IMR-90 (cell line): Measurements from ENCODE around the gene PSME2.

Experiments used
- BHLHE40 ChIP-seq: fragments of 150-350 bp; IDR thresholded peaks from 2 replicates; pipeline ENCODE4 v1.6.1; 2016; ENCODE audit warnings: mild to moderate bottlenecking, low read depth, low read length
- FOS ChIP-seq: fragments of 150-350 bp; IDR thresholded peaks from 2 replicates; pipeline ENCODE4 v1.6.1; 2016; ENCODE audit warnings: low read depth, low read length
- MAFK ChIP-seq: IDR thresholded peaks from 2 replicates; pipeline ENCODE4 v1.6.1; 2012; ENCODE audit warnings: low read depth, low read length, improper control_type of control experiment
- MAZ ChIP-seq: IDR thresholded peaks from 2 replicates; pipeline ENCODE4 v1.6.1; 2012; ENCODE audit warnings: low read depth, mild to moderate bottlenecking, low read length, improper control_type of control experiment, moderate library complexity, borderline replicate concordance
- MXI1 ChIP-seq: IDR thresholded peaks from 2 replicates; pipeline ENCODE4 v1.6.1; 2012; ENCODE audit warnings: low read depth, mild to moderate bottlenecking, low read length, moderate library complexity, borderline replicate concordance
- NFE2L2 ChIP-seq: fragments of 150-350 bp; IDR thresholded peaks from 2 replicates; pipeline ENCODE4 v1.6.1; 2016; ENCODE audit warnings: low read depth, mild to moderate bottlenecking, low read length
- POLR2A ChIP-seq: IDR thresholded peaks from 2 replicates; pipeline ENCODE4 v1.6.1; 2012; ENCODE audit warnings: mild to moderate bottlenecking, low read depth, low read length
- RAD21 ChIP-seq: IDR thresholded peaks from 2 replicates; pipeline ENCODE4 v1.6.1; 2012; ENCODE audit warnings: low read length, improper control_type of control experiment
- RCOR1 ChIP-seq: IDR thresholded peaks from 2 replicates; pipeline ENCODE4 v1.6.1; 2012; ENCODE audit warnings: mild to moderate bottlenecking, low read length, improper control_type of control experiment; ENCODE audit not compliant: insufficient replicate concordance
- RFX5 ChIP-seq: IDR thresholded peaks from 2 replicates; pipeline ENCODE4 v1.8.0; 2012; ENCODE audit warnings: low read depth, mild to moderate bottlenecking, low read length, moderate library complexity
- SMC3 ChIP-seq: fragments of 150-350 bp; IDR thresholded peaks from 2 replicates; pipeline ENCODE4 v1.6.1; 2016; ENCODE audit warnings: low read depth, mild to moderate bottlenecking, antibody characterized with exemption, low read length, moderate library complexity
- TF ChIP-seq, protein P1 (sequence below): conservative IDR thresholded peaks from 2 replicates; pipeline ENCODE4 v1.5.1; 2012; ENCODE audit warnings: mild to moderate bottlenecking, low read depth, low read length, improper control_type of control experiment
- TF ChIP-seq, protein P2 (sequence below): fragments of 150-350 bp; IDR thresholded peaks from 2 replicates; pipeline ENCODE4 v1.6.1; 2017; ENCODE audit warnings: mild to moderate bottlenecking, antibody characterized with exemption, low read length, low read depth
- TF ChIP-seq, protein P3 (sequence below): fragments of 150-350 bp; IDR thresholded peaks from 2 replicates; pipeline ENCODE4 v1.6.1; 2016; ENCODE audit warnings: low read depth, mild to moderate bottlenecking, low read length, moderate library complexity, borderline replicate concordance

DNA sequence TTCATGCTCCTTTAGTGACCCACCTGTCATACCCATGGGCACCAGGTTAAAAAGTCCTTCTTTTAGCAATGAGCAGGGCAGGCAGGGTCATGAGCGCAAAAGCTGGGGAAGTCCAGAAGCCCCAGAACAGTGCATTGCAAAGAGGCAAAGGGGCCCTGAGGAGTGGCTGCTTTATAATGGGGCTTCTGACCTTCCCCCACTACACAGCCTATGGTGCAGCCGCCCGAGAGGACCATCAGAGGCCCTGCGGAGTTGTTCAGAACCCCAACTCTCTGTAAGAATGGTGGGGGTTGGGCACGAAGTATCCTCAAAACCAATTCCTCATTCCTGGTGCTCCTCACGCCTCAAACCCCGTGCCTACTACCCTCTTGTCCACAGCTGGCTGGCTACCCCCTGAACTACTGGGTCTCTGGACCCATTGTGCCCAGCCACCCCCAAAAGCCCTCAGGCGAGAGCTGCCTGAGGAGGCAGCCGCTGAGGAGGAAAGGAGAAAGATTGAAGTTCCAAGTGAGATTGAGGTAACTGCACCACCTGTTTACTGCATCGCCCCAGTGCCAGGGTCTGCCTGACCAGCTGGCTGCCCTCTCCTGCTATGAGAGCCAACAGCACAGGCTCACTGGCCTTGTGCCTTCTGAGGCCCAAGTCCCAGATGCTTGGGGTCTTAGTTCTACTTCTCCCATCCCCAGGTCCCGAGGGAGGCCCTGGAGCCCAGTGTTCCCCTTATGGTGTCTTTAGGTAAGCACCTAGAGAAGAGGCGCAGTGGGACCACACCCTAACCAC is 32.2 kb upstream of the PSME2 start:
- TF ChIP-seq, protein P1, sequence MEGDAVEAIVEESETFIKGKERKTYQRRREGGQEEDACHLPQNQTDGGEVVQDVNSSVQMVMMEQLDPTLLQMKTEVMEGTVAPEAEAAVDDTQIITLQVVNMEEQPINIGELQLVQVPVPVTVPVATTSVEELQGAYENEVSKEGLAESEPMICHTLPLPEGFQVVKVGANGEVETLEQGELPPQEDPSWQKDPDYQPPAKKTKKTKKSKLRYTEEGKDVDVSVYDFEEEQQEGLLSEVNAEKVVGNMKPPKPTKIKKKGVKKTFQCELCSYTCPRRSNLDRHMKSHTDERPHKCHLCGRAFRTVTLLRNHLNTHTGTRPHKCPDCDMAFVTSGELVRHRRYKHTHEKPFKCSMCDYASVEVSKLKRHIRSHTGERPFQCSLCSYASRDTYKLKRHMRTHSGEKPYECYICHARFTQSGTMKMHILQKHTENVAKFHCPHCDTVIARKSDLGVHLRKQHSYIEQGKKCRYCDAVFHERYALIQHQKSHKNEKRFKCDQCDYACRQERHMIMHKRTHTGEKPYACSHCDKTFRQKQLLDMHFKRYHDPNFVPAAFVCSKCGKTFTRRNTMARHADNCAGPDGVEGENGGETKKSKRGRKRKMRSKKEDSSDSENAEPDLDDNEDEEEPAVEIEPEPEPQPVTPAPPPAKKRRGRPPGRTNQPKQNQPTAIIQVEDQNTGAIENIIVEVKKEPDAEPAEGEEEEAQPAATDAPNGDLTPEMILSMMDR, result no peak
- no peak for TF ChIP-seq NFE2L2
- no peak for TF ChIP-seq POLR2A
- no peak for TF ChIP-seq MAFK
- no peak for TF ChIP-seq RFX5
- no peak for TF ChIP-seq MXI1
- TF ChIP-seq, protein P2, sequence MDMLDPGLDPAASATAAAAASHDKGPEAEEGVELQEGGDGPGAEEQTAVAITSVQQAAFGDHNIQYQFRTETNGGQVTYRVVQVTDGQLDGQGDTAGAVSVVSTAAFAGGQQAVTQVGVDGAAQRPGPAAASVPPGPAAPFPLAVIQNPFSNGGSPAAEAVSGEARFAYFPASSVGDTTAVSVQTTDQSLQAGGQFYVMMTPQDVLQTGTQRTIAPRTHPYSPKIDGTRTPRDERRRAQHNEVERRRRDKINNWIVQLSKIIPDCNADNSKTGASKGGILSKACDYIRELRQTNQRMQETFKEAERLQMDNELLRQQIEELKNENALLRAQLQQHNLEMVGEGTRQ, result no peak
- no peak for TF ChIP-seq RAD21
- TF ChIP-seq, protein P3, sequence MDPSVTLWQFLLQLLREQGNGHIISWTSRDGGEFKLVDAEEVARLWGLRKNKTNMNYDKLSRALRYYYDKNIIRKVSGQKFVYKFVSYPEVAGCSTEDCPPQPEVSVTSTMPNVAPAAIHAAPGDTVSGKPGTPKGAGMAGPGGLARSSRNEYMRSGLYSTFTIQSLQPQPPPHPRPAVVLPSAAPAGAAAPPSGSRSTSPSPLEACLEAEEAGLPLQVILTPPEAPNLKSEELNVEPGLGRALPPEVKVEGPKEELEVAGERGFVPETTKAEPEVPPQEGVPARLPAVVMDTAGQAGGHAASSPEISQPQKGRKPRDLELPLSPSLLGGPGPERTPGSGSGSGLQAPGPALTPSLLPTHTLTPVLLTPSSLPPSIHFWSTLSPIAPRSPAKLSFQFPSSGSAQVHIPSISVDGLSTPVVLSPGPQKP, result no peak
- no peak for TF ChIP-seq MAZ
- no peak for TF ChIP-seq BHLHE40
- TF ChIP-seq FOS, result no peak
- TF ChIP-seq SMC3, result no peak
- no peak for TF ChIP-seq RCOR1
